WTC11 (cell line): Measurements from ENCODE around the gene S100A5.

ENCODE experiments used
- CBFB ChIP-seq: sonication (generic); formaldehyde crosslinking; IDR thresholded peaks from 2 replicates; pipeline ENCODE4 v1.8.1; 2022; ENCODE audit warnings: mild to moderate bottlenecking, low read depth, missing genetic modification reagents
- CREB1 ChIP-seq: sonication (generic); formaldehyde crosslinking; IDR thresholded peaks from 2 replicates; pipeline ENCODE4 v1.8.0; 2023; ENCODE audit warnings: mild to moderate bottlenecking, missing genetic modification reagents
- ELF4 ChIP-seq: sonication (generic); formaldehyde crosslinking; IDR thresholded peaks from 2 replicates; pipeline ENCODE4 v1.8.1; 2022; ENCODE audit warnings: low read depth, mild to moderate bottlenecking, moderate library complexity, missing genetic modification reagents
- FOXJ3 ChIP-seq: sonication (generic); formaldehyde crosslinking; IDR thresholded peaks from 2 replicates; pipeline ENCODE4 v1.9.0; 2021; ENCODE audit warnings: missing genetic modification reagents, mild to moderate bottlenecking, borderline replicate concordance
- FOXP1 ChIP-seq: sonication (generic); formaldehyde crosslinking; IDR thresholded peaks from 2 replicates; pipeline ENCODE4 v1.8.0; 2022; ENCODE audit warnings: missing genetic modification reagents, mild to moderate bottlenecking, moderate library complexity, borderline replicate concordance
- TF ChIP-seq, protein P1 (sequence below): sonication (generic); formaldehyde crosslinking; IDR thresholded peaks from 2 replicates; pipeline ENCODE4 v1.8.1; 2023; ENCODE audit warnings: mild to moderate bottlenecking, missing genetic modification reagents, moderate library complexity
- TF ChIP-seq, protein P2 (sequence below): fragments of 200-600 bp; IDR thresholded peaks from 2 replicates; pipeline ENCODE4 v1.8.0; 2022; ENCODE audit warnings: antibody characterized with exemption
- TF ChIP-seq, protein P3 (sequence below): sonication (generic); formaldehyde crosslinking; IDR thresholded peaks from 2 replicates; pipeline ENCODE4 v1.8.1; 2022; ENCODE audit warnings: low read depth, missing genetic modification reagents, borderline replicate concordance

DNA sequence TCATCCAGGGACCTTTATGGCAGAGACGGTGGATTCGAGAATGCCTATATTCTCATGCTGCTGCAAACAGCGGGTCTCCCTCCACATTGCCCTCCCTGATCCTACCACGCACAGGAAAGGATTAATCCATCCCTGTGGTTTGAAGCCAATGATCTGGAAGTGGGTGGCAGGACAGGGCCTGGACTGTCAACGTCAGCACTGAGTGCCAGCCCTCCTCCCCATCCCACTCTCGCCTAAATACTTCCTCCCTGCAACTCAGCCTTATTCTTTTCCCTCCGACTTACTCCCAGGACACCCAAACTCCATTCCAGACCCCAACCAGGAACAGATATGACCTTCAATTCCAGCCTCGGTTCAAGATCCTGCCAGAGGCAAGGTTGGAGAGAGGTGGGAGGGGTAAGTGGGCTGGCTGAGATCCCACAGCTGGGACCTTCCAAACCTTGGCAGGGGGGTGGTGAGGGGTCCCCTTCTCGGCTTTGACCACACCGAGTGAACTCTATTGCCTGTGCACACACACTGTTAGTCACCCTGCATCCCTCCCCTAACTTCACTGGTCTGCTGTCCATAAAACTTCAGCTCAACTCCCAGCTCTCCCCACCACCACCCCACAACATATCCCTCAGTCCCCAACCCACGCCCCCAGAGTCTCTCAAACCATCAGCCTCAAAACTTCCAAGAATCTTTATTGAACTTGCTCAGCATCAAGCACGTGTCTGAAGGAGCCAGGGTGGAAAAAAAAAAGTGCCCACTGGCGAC lies 2.4 kb upstream of the S100A5 start:
- TF ChIP-seq, protein P1, sequence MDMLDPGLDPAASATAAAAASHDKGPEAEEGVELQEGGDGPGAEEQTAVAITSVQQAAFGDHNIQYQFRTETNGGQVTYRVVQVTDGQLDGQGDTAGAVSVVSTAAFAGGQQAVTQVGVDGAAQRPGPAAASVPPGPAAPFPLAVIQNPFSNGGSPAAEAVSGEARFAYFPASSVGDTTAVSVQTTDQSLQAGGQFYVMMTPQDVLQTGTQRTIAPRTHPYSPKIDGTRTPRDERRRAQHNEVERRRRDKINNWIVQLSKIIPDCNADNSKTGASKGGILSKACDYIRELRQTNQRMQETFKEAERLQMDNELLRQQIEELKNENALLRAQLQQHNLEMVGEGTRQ (CRISPR knock-in tag) = no peak
- TF ChIP-seq, protein P2, sequence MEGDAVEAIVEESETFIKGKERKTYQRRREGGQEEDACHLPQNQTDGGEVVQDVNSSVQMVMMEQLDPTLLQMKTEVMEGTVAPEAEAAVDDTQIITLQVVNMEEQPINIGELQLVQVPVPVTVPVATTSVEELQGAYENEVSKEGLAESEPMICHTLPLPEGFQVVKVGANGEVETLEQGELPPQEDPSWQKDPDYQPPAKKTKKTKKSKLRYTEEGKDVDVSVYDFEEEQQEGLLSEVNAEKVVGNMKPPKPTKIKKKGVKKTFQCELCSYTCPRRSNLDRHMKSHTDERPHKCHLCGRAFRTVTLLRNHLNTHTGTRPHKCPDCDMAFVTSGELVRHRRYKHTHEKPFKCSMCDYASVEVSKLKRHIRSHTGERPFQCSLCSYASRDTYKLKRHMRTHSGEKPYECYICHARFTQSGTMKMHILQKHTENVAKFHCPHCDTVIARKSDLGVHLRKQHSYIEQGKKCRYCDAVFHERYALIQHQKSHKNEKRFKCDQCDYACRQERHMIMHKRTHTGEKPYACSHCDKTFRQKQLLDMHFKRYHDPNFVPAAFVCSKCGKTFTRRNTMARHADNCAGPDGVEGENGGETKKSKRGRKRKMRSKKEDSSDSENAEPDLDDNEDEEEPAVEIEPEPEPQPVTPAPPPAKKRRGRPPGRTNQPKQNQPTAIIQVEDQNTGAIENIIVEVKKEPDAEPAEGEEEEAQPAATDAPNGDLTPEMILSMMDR = no peak
- TF ChIP-seq FOXP1 (CRISPR knock-in tag) (no peak), FOXJ3 (CRISPR knock-in tag) (no peak), ELF4 (no peak), CBFB (CRISPR knock-in tag) (no peak), CREB1 (CRISPR knock-in tag) (no peak)
- TF ChIP-seq, protein P3, sequence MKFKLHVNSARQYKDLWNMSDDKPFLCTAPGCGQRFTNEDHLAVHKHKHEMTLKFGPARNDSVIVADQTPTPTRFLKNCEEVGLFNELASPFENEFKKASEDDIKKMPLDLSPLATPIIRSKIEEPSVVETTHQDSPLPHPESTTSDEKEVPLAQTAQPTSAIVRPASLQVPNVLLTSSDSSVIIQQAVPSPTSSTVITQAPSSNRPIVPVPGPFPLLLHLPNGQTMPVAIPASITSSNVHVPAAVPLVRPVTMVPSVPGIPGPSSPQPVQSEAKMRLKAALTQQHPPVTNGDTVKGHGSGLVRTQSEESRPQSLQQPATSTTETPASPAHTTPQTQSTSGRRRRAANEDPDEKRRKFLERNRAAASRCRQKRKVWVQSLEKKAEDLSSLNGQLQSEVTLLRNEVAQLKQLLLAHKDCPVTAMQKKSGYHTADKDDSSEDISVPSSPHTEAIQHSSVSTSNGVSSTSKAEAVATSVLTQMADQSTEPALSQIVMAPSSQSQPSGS = no peak
